ENCODE results near the gene SLC16A12.
A peak's percentile ranks its signal among the peaks of the same experiment; 100 is the strongest.

Gene SLC16A12, protein sequence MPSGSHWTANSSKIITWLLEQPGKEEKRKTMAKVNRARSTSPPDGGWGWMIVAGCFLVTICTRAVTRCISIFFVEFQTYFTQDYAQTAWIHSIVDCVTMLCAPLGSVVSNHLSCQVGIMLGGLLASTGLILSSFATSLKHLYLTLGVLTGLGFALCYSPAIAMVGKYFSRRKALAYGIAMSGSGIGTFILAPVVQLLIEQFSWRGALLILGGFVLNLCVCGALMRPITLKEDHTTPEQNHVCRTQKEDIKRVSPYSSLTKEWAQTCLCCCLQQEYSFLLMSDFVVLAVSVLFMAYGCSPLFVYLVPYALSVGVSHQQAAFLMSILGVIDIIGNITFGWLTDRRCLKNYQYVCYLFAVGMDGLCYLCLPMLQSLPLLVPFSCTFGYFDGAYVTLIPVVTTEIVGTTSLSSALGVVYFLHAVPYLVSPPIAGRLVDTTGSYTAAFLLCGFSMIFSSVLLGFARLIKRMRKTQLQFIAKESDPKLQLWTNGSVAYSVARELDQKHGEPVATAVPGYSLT

DNA sequence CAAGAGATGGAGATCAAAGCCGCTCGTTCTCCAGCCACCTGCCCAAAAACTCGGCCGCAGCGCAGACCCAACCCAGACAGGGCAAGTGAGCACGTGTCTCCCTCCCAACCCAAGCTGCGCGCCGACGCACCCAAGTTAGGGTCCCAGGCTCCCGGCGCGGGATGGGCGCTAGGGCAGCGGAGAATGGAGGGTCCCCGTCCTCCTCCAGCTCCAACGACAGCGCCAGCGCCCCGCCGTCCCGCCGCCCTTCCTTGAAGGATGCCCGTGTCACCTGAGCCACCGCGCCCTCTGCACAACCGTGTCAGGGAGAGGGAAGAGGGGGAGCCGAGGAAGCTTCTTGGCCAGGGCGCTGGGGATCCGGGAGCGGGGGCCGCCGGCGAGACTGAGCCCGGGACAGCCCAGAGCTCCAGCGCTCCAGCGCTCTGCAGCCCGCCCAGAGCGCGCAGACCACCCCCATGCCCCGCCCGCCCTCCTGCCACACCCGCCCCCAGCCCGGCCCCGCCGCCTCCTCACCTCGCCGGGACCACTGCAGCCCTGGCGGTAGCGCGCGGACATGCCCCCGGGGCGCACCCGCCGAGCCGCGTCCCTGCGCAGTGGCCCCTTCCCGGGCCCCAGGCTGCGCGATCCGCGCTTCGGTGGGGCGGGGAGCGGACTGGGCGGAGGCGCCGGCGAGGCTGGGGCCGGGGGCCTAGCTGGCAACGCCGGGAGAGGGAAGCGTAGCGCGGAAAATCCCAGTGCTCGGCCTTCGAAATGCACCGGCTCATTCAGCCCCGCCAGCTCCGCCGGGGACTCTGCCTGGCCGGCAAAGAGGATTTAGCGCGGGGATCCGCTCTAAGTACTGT is at the start of gene SLC16A12:
Gene SLC16A12 (minus strand): TSS at position 424 of the 842 bp plus-strand sequence. CDS start 73,016 bp downstream, outside the sequence.
- no peak within 1 kb of the TSS for H3K9ac ChIP-seq (ENCODE audit: low read depth, low read length)

DNA sequence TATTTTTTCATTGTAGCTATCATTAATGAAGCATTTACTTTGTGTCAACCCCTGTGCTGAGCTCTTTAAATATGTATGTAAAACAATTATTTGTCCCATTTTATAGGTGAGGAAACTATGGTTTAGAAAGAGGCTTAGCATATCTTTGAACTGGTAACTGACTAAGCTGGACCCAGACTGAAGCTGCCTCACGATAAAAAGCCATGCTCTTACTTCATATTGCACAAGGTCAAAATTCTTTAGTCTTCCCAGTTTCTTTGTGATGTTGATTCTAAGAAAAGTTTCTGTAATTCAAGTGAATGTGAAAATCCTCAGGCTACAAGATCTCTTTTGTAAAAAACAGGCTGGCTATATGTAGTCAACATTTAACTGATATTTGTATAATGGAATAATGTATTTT is 46.6 kb upstream of the SLC16A12 start:
- Histone ChIP-seq H3K27me3 (ENCODE audit: control insufficient read depth, insufficient read depth, low read length) (no peaks in the 10 kb centered on the region), H3K36me3 (ENCODE audit: control insufficient read depth, insufficient read depth, low read length) (no peaks in the 10 kb centered on the region), H3K9me3 (ENCODE audit: control insufficient read depth, insufficient read depth, low read length) (no peaks in the 10 kb centered on the region), H3K9ac (ENCODE audit: low read depth, low read length) (no peak overlapping the region), H3K4me3 (ENCODE audit: low read depth, low read length) (no peak overlapping the region), H3K4me1 (ENCODE audit: control insufficient read depth, insufficient read depth, low read length) (no peaks in the 10 kb centered on the region)

More for the DNA sequence above, at the start of gene SLC16A12:
- Histone ChIP-seq H3K27me3 (ENCODE audit: control insufficient read depth, insufficient read depth, low read length) (peaks cover 18% of the 10 kb centered on the region), H3K36me3 (ENCODE audit: control insufficient read depth, insufficient read depth, low read length) (no peaks in the 10 kb centered on the region), H3K4me3 (ENCODE audit: low read depth, low read length) (peak within 1 kb of the TSS; percentile 61), H3K9me3 (ENCODE audit: control insufficient read depth, insufficient read depth, low read length) (no peaks in the 10 kb centered on the region), H3K4me1 (ENCODE audit: control insufficient read depth, insufficient read depth, low read length) (peaks cover 27% of the 10 kb centered on the region)

DNA sequence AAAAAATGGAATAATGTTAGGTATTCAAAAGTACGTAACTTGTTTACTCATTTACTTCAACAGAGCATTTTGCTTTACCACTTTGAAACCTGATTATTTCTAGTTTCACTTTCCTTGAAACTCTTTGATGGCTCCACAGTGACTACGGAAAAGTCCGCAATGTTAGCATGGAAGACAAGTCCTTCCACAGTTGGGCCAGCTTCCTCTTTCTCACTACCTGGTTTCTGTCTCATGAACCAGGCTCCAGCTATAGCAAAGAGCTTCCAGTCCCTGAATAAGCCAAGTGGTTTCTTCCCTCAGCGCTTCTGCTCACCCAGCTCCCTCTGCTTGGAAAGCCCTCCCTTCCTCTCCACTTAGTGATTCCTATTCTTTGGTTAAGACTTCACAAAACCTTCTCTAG is 44.8 kb upstream of the SLC16A12 start:
- no peaks in the 10 kb centered on the region for H3K36me3 ChIP-seq (ENCODE audit: control insufficient read depth, insufficient read depth, low read length)
- no peaks in the 10 kb centered on the region for H3K9me3 ChIP-seq (ENCODE audit: control insufficient read depth, insufficient read depth, low read length)
- H3K9ac ChIP-seq (ENCODE audit: low read depth, low read length): no peak overlapping the region
- H3K4me1 ChIP-seq (ENCODE audit: control insufficient read depth, insufficient read depth, low read length): no peaks in the 10 kb centered on the region
- H3K4me3 ChIP-seq (ENCODE audit: low read depth, low read length): no peak overlapping the region
- no peaks in the 10 kb centered on the region for H3K27me3 ChIP-seq (ENCODE audit: control insufficient read depth, insufficient read depth, low read length)

DNA sequence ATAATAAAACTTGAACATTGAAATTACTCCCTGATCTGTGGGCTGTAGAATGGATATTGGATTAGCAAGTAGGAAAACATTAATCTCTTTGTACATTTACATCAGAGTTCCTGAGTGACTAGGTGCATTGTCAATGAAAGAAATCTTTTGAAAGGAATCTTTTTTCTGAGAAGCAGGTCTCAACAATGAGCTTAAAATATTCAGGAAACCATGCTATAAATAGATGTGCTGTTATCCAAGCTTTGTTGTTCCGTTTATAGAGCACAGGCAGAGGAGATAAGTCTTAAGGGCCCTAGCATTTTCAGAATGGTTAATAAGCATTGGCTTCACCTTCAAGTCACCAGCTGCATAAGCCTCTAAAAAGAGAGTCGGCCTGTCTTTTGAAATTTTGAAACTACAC is 41.3 kb upstream of the SLC16A12 start:
- H3K9me3 ChIP-seq (ENCODE audit: control insufficient read depth, insufficient read depth, low read length): no peaks in the 10 kb centered on the region
- no peaks in the 10 kb centered on the region for H3K27me3 ChIP-seq (ENCODE audit: control insufficient read depth, insufficient read depth, low read length)
- no peak overlapping the region for H3K9ac ChIP-seq (ENCODE audit: low read depth, low read length)
- no peaks in the 10 kb centered on the region for H3K36me3 ChIP-seq (ENCODE audit: control insufficient read depth, insufficient read depth, low read length)
- no peaks in the 10 kb centered on the region for H3K4me1 ChIP-seq (ENCODE audit: control insufficient read depth, insufficient read depth, low read length)
- H3K4me3 ChIP-seq (ENCODE audit: low read depth, low read length): no peak overlapping the region

DNA sequence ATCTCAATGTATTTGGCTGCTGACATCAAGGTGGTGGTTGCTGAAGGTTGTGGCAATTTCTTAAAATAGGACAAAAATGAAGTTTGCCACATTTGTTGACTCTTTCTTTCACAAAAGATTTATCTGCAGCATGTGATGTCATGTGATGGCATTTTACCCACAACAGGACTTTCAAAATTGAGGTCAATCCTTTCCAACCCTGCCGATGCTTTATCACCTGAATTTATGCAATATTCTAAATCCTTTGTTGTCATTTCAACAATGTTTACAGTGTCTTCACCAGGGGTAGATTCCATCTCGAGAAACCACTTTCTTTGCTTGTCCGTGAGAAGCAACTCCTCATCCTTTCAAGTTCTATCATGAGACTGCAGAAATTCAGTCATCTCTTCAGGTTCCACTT is 40.6 kb upstream of the SLC16A12 start:
- H3K4me3 ChIP-seq (ENCODE audit: low read depth, low read length): no peak overlapping the region
- no peak overlapping the region for H3K9ac ChIP-seq (ENCODE audit: low read depth, low read length)
- no peaks in the 10 kb centered on the region for H3K27me3 ChIP-seq (ENCODE audit: control insufficient read depth, insufficient read depth, low read length)
- H3K9me3 ChIP-seq (ENCODE audit: control insufficient read depth, insufficient read depth, low read length): no peaks in the 10 kb centered on the region
- no peaks in the 10 kb centered on the region for H3K4me1 ChIP-seq (ENCODE audit: control insufficient read depth, insufficient read depth, low read length)
- no peaks in the 10 kb centered on the region for H3K36me3 ChIP-seq (ENCODE audit: control insufficient read depth, insufficient read depth, low read length)

DNA sequence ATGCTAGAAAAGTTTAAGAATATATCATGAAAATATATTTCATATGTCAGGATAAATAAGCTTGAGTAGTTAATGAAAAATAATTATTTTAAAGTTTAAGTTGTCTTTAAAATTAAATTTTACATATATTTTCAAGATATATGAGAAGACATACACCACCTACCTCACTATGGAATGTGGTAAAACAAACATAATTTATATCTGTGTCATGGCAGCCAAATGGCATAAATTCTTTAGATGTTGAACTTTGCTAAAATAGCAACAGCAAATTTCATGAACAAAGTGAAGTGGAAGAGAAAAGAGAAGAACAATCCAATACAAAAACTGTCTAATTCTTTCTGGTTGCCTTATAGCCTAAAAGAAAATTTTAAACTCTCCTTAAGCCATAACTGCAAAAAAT is 39.6 kb upstream of the SLC16A12 start:
- Histone ChIP-seq H3K4me1 (ENCODE audit: control insufficient read depth, insufficient read depth, low read length) (no peaks in the 10 kb centered on the region), H3K9ac (ENCODE audit: low read depth, low read length) (no peak overlapping the region), H3K36me3 (ENCODE audit: control insufficient read depth, insufficient read depth, low read length) (no peaks in the 10 kb centered on the region), H3K4me3 (ENCODE audit: low read depth, low read length) (no peak overlapping the region), H3K9me3 (ENCODE audit: control insufficient read depth, insufficient read depth, low read length) (no peaks in the 10 kb centered on the region), H3K27me3 (ENCODE audit: control insufficient read depth, insufficient read depth, low read length) (no peaks in the 10 kb centered on the region)

DNA sequence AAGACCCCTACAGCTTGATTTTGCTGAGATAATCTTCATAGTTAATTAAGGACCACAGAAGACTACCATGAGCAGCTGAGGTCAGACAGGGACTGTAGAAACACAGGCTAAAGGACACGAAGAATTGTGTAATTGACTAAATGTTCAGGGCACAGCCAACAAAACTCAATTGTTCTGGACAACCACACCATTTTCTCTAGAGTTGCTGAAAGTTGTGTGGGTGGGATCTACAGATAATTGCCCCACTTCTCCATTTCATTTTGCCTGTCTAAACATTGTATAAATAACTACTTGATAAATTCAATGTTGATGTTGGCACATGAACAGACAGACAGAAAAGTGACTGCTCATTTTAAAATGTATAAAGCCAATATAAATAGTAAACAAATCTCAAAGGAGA is 39.0 kb upstream of the SLC16A12 start:
- H3K9ac ChIP-seq (ENCODE audit: low read depth, low read length): no peak overlapping the region
- no peaks in the 10 kb centered on the region for H3K4me1 ChIP-seq (ENCODE audit: control insufficient read depth, insufficient read depth, low read length)
- no peak overlapping the region for H3K4me3 ChIP-seq (ENCODE audit: low read depth, low read length)
- no peaks in the 10 kb centered on the region for H3K9me3 ChIP-seq (ENCODE audit: control insufficient read depth, insufficient read depth, low read length)
- H3K27me3 ChIP-seq (ENCODE audit: control insufficient read depth, insufficient read depth, low read length): no peaks in the 10 kb centered on the region
- H3K36me3 ChIP-seq (ENCODE audit: control insufficient read depth, insufficient read depth, low read length): no peaks in the 10 kb centered on the region

DNA sequence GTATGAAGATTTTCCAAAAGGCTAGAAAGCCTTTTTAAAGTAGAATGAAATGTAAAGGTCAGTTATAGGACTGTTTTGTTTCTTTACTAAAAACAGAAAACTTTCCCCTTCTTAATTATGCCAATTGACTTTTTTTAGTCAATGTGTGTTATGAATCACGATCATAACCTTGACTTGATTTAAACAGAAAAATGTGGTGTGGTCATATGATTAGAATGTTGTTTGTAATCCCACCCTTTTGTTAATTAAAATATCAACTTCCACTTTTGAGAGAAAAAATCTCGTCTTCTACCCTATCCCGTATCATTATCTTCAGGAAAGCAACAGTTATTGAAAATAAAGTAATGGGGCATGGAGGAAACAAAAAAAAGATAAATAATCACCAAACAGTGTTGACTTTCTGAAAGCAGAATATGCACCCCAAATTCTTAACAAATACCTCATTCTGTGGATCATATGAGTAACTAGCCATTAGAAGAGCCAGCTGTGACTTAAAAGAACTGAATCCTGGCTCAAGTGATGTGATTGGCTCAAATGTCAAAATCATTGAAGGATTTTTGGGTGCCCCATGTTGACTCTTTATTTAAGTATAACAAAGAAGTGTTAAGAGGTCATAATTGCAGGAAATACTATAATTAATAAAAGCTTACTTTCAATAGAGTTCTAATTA is 32.3 kb upstream of the SLC16A12 start:
- Histone ChIP-seq H3K9ac (ENCODE audit: low read depth, low read length) (no peak overlapping the region), H3K4me1 (ENCODE audit: control insufficient read depth, insufficient read depth, low read length) (peaks cover 9% of the 10 kb centered on the region), H3K36me3 (ENCODE audit: control insufficient read depth, insufficient read depth, low read length) (no peaks in the 10 kb centered on the region), H3K9me3 (ENCODE audit: control insufficient read depth, insufficient read depth, low read length) (no peaks in the 10 kb centered on the region), H3K27me3 (ENCODE audit: control insufficient read depth, insufficient read depth, low read length) (no peaks in the 10 kb centered on the region), H3K4me3 (ENCODE audit: low read depth, low read length) (no peak overlapping the region)

DNA sequence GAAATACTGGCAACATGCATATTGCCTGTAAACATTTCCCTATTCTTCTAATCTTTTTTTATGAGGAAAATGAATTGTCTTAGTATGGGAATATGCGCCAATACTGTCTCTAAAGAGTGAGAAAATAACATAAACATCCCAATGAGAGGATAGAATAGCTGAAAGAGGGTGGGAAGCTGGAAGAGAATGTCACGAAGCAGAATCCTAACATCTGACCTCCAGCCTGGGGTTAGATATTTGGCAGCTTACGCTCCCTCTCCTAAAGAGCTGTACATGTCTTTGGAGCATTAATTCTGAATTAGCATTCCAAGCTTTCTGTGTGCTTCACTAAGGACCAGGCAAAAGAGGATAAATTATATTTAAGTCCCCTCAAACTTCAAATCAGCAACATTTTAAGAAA is 31.6 kb upstream of the SLC16A12 start:
- Histone ChIP-seq H3K36me3 (ENCODE audit: control insufficient read depth, insufficient read depth, low read length) (no peaks in the 10 kb centered on the region), H3K9me3 (ENCODE audit: control insufficient read depth, insufficient read depth, low read length) (no peaks in the 10 kb centered on the region), H3K4me1 (ENCODE audit: control insufficient read depth, insufficient read depth, low read length) (peaks cover 15% of the 10 kb centered on the region), H3K4me3 (ENCODE audit: low read depth, low read length) (no peak overlapping the region), H3K27me3 (ENCODE audit: control insufficient read depth, insufficient read depth, low read length) (no peaks in the 10 kb centered on the region), H3K9ac (ENCODE audit: low read depth, low read length) (no peak overlapping the region)

DNA sequence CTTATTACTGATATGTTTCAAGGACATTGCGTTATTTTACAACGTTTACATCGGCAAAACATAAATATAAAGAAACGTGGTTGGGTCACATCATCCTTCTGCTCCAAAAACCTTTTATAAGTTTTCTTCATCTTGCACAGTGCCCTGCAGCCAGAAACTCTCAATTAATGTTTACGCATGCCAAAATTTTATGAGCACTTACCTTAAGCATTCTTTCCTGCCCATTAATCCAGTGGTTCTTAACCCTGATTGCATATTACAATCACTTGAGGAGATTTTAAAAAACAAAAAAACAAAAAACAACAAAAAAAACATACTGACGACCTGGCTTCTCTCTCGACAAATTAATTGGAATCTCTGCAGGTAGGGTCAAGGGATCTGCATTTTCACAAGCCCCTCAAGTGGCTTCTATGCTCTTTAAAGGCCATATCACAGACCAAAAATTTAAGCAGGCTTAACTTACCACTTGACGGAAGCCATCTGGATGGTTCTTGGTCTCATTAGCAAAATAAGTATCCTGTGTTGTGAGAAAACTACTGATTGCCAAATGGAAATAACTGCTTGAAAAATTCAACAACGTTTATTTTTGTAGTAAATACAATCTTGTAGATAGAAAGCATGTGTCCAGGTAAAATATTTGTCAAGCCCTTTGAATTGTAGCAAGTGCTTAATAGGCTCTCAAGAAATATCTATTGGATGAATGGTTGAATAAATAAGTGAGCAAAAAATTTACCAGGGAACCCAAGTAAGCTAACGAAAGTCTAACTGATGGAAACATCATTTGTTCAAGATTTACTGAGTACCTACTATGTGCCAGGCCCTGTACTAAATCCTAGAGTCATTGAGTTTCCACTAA is 30.9 kb upstream of the SLC16A12 start:
- Histone ChIP-seq H3K9me3 (ENCODE audit: control insufficient read depth, insufficient read depth, low read length) (no peaks in the 10 kb centered on the region), H3K4me3 (ENCODE audit: low read depth, low read length) (no peak overlapping the region), H3K9ac (ENCODE audit: low read depth, low read length) (no peak overlapping the region), H3K4me1 (ENCODE audit: control insufficient read depth, insufficient read depth, low read length) (peaks cover 21% of the 10 kb centered on the region), H3K36me3 (ENCODE audit: control insufficient read depth, insufficient read depth, low read length) (no peaks in the 10 kb centered on the region), H3K27me3 (ENCODE audit: control insufficient read depth, insufficient read depth, low read length) (no peaks in the 10 kb centered on the region)

DNA sequence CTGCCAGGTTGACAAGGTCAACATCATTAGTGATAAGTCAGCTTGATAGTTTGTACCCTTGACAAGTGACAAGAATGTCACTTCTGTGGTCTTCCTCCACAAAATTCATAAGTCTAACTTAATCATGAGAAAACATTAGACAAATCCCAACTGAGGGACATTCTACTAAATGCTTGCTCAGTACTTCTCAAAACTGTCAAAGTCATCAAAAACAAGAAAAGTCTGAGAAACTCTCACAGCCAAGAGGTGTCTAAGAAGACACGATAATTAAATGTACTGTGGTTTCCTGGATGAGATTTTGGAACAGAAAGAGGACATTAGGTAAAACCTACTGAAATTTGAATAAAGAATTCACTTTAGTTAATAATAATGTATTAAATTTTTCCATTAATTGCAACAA is 29.8 kb upstream of the SLC16A12 start:
- H3K9ac ChIP-seq (ENCODE audit: low read depth, low read length): no peak overlapping the region
- H3K4me1 ChIP-seq (ENCODE audit: control insufficient read depth, insufficient read depth, low read length): peaks cover 21% of the 10 kb centered on the region
- no peaks in the 10 kb centered on the region for H3K9me3 ChIP-seq (ENCODE audit: control insufficient read depth, insufficient read depth, low read length)
- H3K36me3 ChIP-seq (ENCODE audit: control insufficient read depth, insufficient read depth, low read length): no peaks in the 10 kb centered on the region
- H3K27me3 ChIP-seq (ENCODE audit: control insufficient read depth, insufficient read depth, low read length): no peaks in the 10 kb centered on the region
- no peak overlapping the region for H3K4me3 ChIP-seq (ENCODE audit: low read depth, low read length)
